Measurements from ENCODE around the gene CLOCK. TPM values are rescaled to one million over a fixed set of nuclear protein-coding genes. Genes with fewer than 3 reads are reported as not detected.
"Not testable (repeated sequence)": the region's sequence is repeated elsewhere in the genome, so short reads cannot be mapped to it uniquely, and the experiment has no call there.

Gene CLOCK
- total RNA-seq = 4.4 and 6.7 TPM in 2 replicates

DNA sequence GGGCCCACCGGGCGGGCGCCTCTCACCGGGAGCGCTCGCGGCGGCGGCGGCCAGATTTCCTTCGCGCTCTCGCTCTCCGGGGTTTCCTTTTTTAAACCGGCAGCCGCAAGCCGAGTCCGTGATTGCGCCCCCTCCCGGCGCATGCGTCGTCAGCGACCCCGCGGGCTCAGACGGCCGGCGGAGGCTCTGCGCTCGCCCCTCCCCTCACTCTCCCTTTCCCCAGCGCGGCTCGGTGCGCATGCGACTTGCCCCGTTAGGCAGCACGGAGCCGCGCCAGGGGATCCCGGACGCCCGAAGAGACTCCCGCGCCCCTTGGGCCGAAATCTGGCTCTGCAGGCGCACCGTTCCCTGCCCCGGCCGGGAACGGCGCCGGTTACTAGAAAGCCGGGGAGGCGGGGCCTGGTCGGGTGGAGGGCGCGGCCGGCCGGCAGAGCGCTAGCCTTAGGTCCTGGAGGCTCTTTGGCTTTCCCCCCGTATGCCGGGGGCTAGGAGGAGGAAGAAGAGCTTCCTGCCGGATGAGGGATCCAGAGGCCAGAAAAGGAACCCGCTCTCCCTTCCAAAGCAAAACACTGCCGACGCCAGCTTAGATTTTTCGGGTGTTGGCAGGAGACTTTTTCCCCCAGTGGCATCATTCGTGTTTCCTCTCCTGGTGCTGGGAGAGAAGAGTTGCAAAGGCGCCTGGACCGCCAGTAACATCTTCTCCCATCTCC is at the start of gene CLOCK:
TSS of gene CLOCK (minus strand) at position 154 of the 710 bp plus-strand sequence. CDS start 64,124 bp downstream, outside the sequence.
- intact Hi-C loops (cut with micrococcal nuclease) = loop anchor here (1.0 to 10.0 kb wide), 11 partner anchors 72 to 1485 kb away; partner anchors contain the start of genes AASDH, CHIC2, EXOC1 and NOA1

DNA sequence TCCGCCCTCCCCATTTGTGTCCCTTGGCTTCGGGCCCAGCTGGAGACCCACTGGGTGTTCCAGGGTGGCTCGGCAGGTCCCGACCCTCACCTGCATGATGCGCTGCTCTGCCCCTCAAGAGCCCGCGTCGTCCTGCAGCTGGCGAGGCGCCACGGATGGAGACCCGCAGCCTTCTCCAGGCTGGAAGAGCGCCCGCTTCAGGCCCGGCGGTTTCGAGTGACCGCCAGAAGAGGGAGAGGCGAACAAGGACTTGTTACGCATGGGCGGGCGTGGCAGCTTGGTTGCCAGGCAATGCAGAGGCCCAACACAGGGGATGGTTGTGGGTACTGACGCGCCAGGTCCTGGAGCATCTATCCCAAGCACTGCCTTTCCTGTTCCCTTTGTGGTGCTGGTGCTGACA is 45.3 kb upstream of the CLOCK start, which contains the start of gene PDCL2:
TSS of gene PDCL2 (minus strand) at position 232 of the 400 bp plus-strand sequence. CDS start at position 96, 136 bp downstream.
- intact Hi-C loops (cut with micrococcal nuclease) = no loop called here

DNA sequence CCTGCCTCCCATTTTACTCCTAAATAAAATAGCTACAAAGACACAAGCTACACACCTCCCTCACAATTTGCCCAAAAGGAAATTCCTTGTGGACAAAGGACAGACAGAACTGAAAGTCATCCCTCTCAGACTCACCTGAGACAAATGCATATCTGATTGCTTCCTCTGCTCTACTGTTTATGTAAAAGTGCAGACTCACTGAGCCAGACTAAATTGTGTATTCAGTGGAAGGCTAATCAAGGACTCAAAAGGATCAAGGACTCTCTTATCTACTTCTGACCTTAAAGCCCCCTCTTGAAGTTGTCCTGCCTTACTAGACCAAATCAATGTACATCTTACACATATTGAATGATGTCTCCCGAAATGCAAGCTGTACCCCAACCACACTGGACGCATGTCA is 41.5 kb upstream of the CLOCK start:
- intact Hi-C loops (cut with micrococcal nuclease) = no loop called here

DNA sequence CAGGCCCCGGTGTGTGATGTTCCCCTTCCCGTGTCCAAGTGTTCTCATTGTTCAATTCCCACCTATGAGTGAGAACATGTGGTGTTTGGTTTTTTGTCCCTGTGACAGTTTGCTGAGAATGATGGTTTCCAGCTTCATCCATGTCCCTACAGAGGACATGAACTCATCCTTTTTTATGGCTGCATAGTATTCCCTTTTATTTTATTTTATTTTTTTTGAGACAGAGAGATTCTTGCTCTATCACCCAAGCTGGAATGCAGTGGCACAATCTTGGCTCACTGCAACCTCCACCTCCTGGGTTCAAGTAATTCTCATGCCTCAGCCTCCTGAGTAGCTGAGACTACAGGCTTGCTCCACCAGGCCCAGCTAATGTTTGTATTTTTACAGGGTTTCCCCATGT is 36.1 kb upstream of the CLOCK start:
- intact Hi-C loops (cut with micrococcal nuclease) = not testable (repeated sequence)

DNA sequence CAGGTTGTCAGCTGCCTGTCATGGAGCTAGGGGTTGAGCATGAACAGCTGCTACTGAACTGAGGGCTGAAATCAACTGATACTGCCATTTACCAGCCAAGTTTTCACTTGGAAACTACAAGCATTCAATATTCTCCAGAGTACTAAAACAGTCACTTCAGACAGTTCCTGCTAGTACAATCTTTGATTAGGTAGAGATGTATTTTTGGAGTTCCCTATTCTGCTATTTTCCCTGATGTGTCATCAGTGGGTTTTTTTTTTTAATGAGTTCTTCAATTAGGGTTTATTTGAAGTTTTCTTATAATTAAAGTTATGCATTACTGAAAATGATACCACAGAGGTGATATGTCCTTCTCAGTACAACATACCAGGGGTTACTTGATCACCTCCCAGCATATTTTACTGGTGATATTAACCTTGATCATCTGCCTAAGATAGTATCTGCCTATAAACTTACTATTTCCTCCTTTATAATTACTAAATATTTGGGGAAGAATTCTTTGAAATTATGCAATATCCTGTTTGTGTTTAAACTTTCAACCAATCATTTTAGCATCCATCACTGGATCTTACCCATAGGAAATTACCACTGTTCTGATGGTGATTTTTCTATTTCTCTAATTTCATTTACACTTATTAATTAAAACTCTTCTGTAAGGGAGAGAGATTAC is 31.8 kb upstream of the CLOCK start:
- intact Hi-C loops (cut with micrococcal nuclease) = no loop called here

DNA sequence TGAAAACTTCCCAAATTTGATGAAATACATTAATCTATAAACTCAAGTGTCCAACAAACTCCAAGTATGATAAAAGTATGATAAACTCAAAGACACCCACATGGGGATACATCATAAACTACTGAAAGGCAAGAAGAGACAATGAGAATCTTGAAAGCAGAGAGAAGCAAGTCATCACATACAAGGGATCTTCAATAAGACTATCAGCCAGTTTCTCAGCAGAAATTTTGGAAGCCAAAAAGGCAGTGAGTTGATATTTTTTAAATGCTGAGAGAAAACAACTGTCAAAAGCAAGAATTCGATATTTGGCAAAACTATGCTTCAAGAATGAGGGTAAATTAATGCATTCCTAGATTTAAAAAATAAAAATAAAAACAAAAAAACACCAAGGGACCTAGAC is 28.8 kb upstream of the CLOCK start:
- intact Hi-C loops (cut with micrococcal nuclease) = no loop called here

DNA sequence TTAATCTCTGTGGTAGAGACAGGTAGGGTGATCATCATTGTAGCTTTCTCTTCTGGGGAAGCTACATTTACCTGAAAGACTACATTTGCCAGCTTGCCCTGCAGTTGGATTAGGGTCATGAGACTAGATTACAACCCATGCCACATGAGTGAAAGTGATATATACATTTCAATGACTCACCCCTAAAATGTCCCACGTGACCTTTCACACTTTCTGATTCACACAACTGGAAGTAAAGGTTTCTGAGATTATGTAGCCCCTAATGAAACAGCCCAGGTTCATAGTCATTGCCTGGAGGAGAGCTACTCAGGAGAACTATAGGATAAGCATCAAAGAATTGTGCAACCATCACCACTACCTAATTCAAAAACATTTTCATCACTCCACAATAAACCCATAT is 27.5 kb upstream of the CLOCK start:
- intact Hi-C loops (cut with micrococcal nuclease) = no loop called here

DNA sequence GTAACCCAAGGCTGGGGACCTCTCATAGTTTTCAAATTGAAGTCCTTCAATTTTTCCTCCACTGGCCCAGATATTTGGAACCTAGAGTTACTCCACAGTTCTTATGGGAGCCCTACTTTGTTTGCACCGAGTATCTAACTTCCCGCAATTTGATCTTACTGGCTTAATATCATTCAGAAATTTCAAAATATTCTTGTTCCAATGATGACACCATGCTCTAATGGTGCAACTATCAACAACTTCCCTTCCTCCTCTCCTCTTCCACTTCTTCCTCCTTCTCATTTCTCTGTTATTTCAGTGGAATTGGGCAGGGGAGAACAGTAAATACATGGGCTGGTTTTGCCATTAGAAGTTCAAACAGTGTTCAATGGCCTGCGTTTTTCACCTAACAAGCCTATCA is 25.1 kb upstream of the CLOCK start:
- intact Hi-C loops (cut with micrococcal nuclease) = no loop called here

GRCh38 chr4:55568905-55569504 is 22.3 kb upstream of the CLOCK start:
- intact Hi-C loops (cut with micrococcal nuclease) = no loop called here

- intact Hi-C loops (cut with micrococcal nuclease) = no loop called here
Measured at GRCh38 chr4:55561889-55562288, 15.2 kb upstream of the CLOCK start.

DNA sequence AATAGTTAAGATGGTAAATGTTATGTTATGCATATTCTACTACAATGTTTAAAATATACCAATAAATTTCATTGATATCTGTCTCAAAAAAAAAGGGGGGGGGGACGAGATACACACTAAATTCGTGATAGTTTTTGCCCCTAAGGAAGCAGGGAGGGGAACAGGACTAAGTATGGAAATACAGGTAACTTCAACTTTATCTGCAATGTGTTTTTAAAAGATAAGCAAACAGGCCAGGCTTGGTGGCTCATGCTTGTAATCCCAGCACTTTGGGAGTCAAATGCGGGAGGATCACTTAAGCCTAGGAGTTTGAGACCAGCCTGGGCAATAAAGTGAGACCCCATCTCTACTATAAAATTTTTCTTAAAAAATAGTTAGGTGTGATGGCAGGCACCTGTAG is 13.4 kb upstream of the CLOCK start:
- intact Hi-C loops (cut with micrococcal nuclease) = no loop called here

DNA sequence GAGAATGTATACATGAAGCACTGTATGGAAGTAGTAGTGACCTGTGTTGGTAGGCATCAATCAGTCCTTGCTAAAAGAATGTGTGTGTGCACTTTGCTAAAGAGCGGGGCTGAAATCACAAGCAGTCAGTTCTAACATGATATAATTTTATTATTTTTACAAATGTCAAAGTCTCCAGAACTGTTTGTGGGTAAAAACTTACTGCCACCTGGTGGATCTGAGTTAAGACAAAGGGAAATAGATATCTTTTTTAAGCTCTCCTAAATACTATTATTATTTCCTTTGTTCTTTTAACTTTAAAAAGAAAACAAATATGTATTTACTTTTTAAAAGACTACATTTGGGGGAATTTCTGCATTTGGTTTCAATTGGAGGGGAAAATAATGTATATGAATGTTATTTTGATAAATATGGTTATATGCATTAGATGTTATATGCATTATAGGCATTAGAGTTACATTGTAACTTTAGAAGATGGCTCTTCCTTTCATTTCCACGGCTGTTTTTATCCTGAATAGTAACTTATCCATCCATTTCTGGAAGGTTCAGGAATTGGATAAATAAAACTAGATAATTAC is 7.8 kb upstream of the CLOCK start:
- intact Hi-C loops (cut with micrococcal nuclease) = loop anchor here (1.0 to 5.0 kb wide), 3 partner anchors 208 to 372 kb away; partner anchors contain the start of gene SRD5A3

DNA sequence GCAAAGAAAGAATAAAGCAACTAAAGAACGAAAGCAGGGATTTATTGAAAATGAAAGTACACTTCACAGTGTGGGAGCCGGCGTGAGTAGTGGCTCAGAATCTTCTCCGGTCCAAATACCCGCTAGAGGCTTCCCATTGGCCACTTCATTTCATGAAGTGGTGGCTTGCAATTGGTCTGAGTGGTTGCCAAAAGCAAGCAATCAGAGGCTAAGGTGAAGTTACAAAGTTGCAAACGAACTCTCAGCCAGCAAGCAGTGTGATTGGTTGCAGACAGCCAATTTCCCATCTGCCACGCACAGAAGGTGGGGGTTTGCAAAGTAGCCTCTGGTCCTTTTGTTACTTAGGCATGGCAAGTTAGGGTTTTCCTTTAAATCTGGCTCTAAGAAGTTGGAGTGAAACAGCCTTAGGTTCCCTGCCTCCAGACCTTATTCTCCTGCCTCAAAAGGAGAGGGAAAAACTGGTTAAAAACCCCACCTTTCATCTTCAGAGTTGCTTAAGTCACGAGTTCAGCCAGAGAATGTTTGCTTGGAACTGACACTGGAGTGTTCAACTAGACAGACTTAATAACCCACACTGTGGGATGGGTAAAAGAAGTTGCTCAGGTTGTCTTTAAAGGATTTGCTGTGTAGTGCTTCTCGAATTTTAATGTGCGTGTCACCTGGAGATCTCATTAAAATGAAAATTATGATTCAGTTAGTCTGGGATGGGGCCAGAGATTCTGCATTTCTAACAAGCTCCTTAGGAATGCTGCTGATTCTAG is 6.9 kb upstream of the CLOCK start:
- intact Hi-C loops (cut with micrococcal nuclease) = loop anchor here (1.0 to 2.0 kb wide), 2 partner anchors 207 to 241 kb away; partner anchors contain the start of gene SRD5A3

GRCh38 chr4:55551964-55552363 is 5.3 kb upstream of the CLOCK start:
- intact Hi-C loops (cut with micrococcal nuclease) = not testable (repeated sequence)

DNA sequence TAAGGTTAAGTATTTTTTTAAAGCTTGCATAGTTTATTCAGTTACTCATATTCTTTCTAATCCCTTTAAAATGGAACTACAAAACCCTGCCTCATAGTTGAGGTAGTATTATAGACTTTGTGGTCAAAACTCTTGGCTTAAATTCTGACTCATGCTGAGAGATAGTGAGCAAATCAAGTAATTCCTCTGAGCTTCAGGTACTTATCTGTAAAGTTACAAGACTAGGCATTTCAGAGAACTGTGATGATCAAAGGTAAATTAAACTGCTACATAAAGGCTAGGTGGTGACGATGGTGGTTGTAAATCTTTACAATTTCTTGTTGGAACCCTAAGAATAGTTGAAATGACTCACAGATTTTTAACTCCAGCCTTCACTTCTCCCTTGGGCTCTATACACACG is 3.2 kb upstream of the CLOCK start:
- intact Hi-C loops (cut with micrococcal nuclease) = loop anchor here (5.0 to 10.0 kb wide), 7 partner anchors 75 to 1488 kb away; partner anchors contain the start of genes AASDH, CHIC2, NOA1 and POLR2B

DNA sequence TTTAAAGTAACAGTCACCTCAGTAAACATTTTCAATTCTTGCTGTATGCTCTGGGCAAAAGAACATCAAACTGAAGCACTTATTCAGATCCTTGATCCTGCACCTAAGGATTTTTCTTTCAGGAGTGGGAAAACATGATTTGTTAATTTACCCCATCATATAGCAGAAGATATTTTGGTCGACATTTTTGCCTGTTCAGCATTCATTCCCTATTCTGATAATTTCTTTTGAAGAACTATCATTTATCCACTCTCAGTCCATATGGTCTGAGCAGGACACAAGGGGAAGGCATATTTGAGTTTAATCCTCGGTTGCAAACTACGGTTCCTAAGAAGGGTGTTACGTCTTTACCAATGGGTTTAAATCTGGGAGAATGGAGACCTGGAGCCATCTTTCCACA is 1.2 kb upstream of the CLOCK start:
- intact Hi-C loops (cut with micrococcal nuclease) = loop anchor here (5.0 to 10.0 kb wide), 7 partner anchors 73 to 1486 kb away; partner anchors contain the start of genes AASDH, CHIC2, NOA1 and POLR2B

- intact Hi-C loops (cut with micrococcal nuclease) = loop anchor here (5.0 to 10.0 kb wide), 7 partner anchors 73 to 1485 kb away; partner anchors contain the start of genes AASDH, CHIC2, NOA1 and POLR2B
Measured at GRCh38 chr4:55547466-55547770, 709 bp upstream of the CLOCK start.

DNA sequence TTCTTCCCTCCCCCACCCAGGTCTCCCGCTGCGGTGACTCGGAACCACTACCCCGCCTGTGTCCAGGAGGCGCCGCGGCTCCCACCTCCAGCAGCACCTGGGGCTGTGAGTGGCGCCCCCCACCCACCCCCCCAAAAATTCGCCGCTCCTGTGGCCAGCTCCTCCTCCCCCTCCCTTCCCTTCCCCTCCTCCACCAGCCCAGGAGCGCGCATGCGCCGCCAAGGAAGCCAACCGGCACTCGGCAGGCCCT is 278 bp downstream of the CLOCK start:
- intact Hi-C loops (cut with micrococcal nuclease) = loop anchor here (1.0 to 10.0 kb wide), 11 partner anchors 72 to 1484 kb away; partner anchors contain the start of genes AASDH, CHIC2, EXOC1 and NOA1

DNA sequence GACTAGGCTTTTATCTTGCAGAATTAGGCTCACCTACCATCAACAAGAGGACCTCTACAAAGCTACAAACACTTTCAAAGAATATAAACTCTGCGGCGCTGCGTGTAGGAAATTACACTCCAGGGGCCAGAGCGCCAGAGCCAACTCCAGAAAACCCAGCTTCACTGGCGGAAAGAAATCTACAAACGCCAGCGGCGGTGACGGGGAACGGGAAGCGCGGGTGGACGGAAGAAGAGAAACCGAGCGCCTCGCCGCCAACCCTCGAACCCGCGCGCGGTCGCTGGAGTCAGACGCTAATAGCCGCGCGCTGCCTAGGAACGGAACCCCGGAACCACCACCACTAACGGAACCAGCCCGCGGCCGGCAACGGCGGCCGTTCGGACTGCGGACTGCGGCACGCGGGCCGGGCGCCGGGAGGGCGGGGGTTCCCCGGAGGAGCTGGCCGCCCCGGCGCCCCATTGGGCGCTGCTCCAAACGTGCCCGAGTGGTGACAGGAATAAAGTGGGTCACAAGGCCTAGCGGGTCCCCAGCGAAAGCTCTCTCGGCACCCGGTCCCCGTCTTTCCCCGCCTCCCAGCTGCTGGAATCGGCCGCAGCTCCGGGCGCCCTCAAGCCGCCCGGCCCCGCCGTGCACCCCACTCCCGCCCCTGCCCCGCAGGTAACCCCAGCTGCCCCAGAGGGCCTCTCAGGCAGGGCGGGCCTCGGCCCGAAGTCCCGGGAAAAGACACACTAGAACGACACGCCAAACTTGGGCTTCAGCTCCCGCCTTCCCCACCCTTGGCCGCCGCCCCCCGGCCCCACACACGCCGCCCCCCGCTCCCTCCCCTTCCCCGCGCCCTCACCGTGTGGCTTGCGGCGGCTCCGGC is 836 bp downstream of the CLOCK start:
- intact Hi-C loops (cut with micrococcal nuclease) = loop anchor here (1.0 to 10.0 kb wide), 11 partner anchors 71 to 1484 kb away; partner anchors contain the start of genes AASDH, CHIC2, EXOC1 and NOA1

DNA sequence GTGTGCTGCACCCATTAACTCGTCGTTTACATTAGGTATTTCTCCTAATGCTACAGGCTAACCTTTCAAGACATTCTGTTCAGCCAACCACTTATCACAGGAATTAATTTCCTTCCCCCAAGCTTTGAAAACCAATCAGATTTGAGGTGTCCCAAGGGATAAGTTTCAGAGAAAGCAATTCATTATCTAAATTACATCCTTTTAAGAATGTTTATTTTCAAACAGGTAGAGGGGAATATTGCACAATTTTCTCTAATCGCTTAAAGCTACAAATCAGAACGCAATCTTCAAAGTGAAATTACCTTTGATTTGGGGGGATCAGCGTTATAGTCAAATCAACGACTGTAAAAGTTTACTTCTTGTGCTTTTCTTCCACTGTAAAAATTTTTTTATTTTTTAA is 1.6 kb downstream of the CLOCK start:
- intact Hi-C loops (cut with micrococcal nuclease) = loop anchor here (5.0 to 10.0 kb wide), 7 partner anchors 70 to 1483 kb away; partner anchors contain the start of genes AASDH, CHIC2, NOA1 and POLR2B
